ENCODE data around the gene POGK.

POGK gene

DNA sequence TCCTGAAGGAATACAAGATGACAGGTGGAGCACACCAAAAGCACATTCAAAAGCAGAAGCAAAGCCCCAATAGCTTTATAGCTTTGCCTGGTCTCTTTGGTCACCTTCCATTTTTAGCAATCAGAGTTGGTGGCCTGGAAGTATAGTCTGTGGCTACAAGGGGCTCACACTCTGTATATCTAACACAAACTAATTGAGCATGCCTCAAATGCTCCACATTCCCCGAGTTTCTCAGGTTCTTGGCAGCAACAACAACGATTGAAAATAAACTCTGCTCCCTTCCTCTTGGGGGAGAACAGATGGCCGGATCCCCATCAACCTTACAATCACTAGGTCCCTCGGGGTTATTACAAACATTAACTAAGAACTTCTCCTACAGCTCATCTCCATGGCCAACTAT lies 61.7 kb downstream of the POGK start (continued):
- TF ChIP-seq, protein P1, sequence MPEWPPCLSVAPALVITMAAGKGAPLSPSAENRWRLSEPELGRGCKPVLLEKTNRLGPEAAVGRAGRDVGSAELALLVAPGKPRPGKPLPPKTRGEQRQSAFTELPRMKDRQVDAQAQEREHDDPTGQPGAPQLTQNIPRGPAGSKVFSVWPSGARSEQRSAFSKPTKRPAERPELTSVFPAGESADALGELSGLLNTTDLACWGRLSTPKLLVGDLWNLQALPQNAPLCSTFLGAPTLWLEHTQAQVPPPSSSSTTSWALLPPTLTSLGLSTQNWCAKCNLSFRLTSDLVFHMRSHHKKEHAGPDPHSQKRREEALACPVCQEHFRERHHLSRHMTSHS (tag by site-specific recombination; IDR thresholded peaks at IDR 0.05): no peak
- TF ChIP-seq ZBTB21 (tag by site-specific recombination; IDR thresholded peaks at IDR 0.05) (no peak), ZNF324 (tag by site-specific recombination; IDR thresholded peaks at IDR 0.05) (no peak)
- TF ChIP-seq, protein P2, sequence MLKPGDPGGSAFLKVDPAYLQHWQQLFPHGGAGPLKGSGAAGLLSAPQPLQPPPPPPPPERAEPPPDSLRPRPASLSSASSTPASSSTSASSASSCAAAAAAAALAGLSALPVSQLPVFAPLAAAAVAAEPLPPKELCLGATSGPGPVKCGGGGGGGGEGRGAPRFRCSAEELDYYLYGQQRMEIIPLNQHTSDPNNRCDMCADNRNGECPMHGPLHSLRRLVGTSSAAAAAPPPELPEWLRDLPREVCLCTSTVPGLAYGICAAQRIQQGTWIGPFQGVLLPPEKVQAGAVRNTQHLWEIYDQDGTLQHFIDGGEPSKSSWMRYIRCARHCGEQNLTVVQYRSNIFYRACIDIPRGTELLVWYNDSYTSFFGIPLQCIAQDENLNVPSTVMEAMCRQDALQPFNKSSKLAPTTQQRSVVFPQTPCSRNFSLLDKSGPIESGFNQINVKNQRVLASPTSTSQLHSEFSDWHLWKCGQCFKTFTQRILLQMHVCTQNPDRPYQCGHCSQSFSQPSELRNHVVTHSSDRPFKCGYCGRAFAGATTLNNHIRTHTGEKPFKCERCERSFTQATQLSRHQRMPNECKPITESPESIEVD (tag by site-specific recombination; IDR thresholded peaks at IDR 0.05): no peak

DNA sequence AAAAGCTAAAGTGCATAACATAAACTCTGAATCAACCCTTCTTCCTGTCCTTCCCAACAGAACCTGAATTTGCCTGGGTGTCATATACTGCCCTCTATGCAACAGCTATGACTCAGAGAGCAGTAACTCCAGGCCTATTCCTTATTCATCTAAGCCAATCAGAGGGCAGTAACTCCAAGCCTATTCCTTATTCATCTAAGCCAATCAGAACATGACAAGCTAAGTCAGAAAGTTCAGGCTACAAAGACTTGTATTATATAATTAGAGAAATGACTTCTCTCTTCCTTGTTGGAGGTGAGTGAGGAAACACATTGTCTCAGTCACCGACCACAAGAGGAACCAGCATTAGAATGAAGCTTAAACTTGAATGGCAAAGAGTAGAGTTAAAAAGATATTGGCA lies 63.0 kb downstream of the POGK start:
- Histone ChIP-seq H3K4me3 (ENCODE audit: low read depth, low read length) (no peak overlapping the region), H3K27ac (ENCODE audit: extremely low read depth, low read depth, low read length) (no peak overlapping the region), H3K36me3 (ENCODE audit: control insufficient read depth in 2 of 2, insufficient read depth in 1 of 2, low read length in 2 of 2) (no peaks in the 10 kb centered on the region), H3K4me1 (ENCODE audit: control insufficient read depth, insufficient read depth, low read length) (no peaks in the 10 kb centered on the region), H3K9me3 (ENCODE audit: control insufficient read depth, insufficient read depth, low read depth, low read length) (no peaks in the 10 kb centered on the region)
- 0 out of 2 replicates have a peak, but pooled peaks have one; percentile 32 for TF ChIP-seq ZNF350 (tag by site-specific recombination; IDR thresholded peaks at IDR 0.05)
- TF ChIP-seq ZNF354C (tag by site-specific recombination; IDR thresholded peaks at IDR 0.05; ENCODE audit: borderline replicate concordance, low read depth): no peak
- POLR2A ChIA-PET: no interaction called here
- CTCF ChIA-PET: interaction anchor here (0.5 to 18.5 kb wide), 3 partner anchors 8 to 155 kb away, joined by 3 to 702 read pairs (median 17); no protein-coding TSS in a partner anchor

DNA sequence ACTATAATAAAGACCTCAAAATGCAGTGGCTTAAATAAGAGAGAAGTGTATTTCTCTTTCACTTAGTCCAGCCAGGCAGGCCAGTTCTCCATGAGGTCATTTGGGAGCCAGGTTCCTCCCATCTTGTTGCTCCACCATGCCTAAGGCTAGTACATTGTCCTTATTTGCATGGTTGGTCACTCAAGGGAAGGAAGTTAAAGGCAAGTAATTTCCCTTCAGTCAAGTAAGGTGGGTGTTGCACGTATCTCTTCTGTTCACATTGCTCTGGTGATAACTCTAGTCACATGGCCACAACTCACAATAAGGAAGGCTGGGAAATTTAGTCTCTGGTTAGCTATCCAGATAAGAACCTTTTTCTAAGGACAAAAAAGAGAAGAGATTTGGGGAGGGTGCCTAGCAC lies 64.0 kb downstream of the POGK start:
- TF ChIP-seq ZNF426 (tag by site-specific recombination; IDR thresholded peaks at IDR 0.05): no peak
- no peak for TF ChIP-seq ZNF777 (tag by site-specific recombination; IDR thresholded peaks at IDR 0.05; ENCODE audit: borderline replicate concordance)
- TF ChIP-seq KLF16 (tag by site-specific recombination; IDR thresholded peaks at IDR 0.05): no peak
- TF ChIP-seq ZNF155 (tag by site-specific recombination; IDR thresholded peaks at IDR 0.05): no peak
- no peak for TF ChIP-seq ZFP3 (tag by site-specific recombination; IDR thresholded peaks at IDR 0.05; ENCODE audit: low read depth)
- TF ChIP-seq, protein P3, sequence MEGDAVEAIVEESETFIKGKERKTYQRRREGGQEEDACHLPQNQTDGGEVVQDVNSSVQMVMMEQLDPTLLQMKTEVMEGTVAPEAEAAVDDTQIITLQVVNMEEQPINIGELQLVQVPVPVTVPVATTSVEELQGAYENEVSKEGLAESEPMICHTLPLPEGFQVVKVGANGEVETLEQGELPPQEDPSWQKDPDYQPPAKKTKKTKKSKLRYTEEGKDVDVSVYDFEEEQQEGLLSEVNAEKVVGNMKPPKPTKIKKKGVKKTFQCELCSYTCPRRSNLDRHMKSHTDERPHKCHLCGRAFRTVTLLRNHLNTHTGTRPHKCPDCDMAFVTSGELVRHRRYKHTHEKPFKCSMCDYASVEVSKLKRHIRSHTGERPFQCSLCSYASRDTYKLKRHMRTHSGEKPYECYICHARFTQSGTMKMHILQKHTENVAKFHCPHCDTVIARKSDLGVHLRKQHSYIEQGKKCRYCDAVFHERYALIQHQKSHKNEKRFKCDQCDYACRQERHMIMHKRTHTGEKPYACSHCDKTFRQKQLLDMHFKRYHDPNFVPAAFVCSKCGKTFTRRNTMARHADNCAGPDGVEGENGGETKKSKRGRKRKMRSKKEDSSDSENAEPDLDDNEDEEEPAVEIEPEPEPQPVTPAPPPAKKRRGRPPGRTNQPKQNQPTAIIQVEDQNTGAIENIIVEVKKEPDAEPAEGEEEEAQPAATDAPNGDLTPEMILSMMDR (tag by site-specific recombination; IDR thresholded peaks at IDR 0.05): no peak
- TF ChIP-seq OVOL3 (tag by site-specific recombination; IDR thresholded peaks at IDR 0.05): no peak
- TF ChIP-seq, protein P4, sequence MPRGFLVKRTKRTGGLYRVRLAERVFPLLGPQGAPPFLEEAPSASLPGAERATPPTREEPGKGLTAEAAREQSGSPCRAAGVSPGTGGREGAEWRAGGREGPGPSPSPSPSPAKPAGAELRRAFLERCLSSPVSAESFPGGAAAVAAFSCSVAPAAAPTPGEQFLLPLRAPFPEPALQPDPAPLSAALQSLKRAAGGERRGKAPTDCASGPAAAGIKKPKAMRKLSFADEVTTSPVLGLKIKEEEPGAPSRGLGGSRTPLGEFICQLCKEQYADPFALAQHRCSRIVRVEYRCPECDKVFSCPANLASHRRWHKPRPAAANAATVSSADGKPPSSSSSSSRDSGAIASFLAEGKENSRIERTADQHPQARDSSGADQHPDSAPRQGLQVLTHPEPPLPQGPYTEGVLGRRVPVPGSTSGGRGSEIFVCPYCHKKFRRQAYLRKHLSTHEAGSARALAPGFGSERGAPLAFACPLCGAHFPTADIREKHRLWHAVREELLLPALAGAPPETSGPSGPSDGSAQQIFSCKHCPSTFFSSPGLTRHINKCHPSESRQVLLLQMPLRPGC (tag by site-specific recombination; IDR thresholded peaks at IDR 0.05): no peak
- no peak for TF ChIP-seq ZNF140 (tag by site-specific recombination; IDR thresholded peaks at IDR 0.05)
- no peak for TF ChIP-seq ZNF404 (tag by site-specific recombination; IDR thresholded peaks at IDR 0.05)
- Histone ChIP-seq H3K4me1 (ENCODE audit: control insufficient read depth, insufficient read depth, low read length) (no peaks in the 10 kb centered on the region), H3K4me3 (ENCODE audit: low read depth, low read length) (no peak overlapping the region), H3K9me3 (ENCODE audit: control insufficient read depth, insufficient read depth, low read depth, low read length) (no peaks in the 10 kb centered on the region), H3K27ac (ENCODE audit: extremely low read depth, low read depth, low read length) (no peak overlapping the region), H3K36me3 (ENCODE audit: control insufficient read depth in 2 of 2, insufficient read depth in 1 of 2, low read length in 2 of 2) (no peaks in the 10 kb centered on the region)
- CTCF ChIA-PET: interaction anchor here (18.5 kb wide), 1 partner anchor 154 kb away, joined by 702 read pairs; no protein-coding TSS in a partner anchor
- POLR2A ChIA-PET: no interaction called here

Measured in HEK293 (cell line).